HEK293 (cell line): ENCODE results near the gene SNUPN.

Source experiments
- CTCF ChIA-PET: fragments of 350-600 bp; formaldehyde crosslinking; extraction: SDS; loops from one replicate; lab custom pipeline; 2021; ENCODE audit warnings: antibody characterized with exemption; lab: Yijun Ruan, JAX
- POLR2A ChIA-PET: fragments of 300-600 bp; formaldehyde crosslinking; extraction: SDS; loops from one replicate; lab custom pipeline; 2020; ENCODE audit warnings: antibody characterized with exemption, inconsistent platforms; lab: Yijun Ruan, JAX
- H3K27ac ChIP-seq: fragments of 200-500 bp; sonication (Bioruptor generic); 2 replicates; pipeline ENCODE4 v1.5.1; 2014; ENCODE audit warnings: low read depth, low read length, control low read depth, inconsistent platforms; ENCODE audit errors: extremely low read depth
- H3K36me3 ChIP-seq, 2 experiments: fragments of 200-500 bp in 1 of 2; sonication (Bioruptor generic) in 1 of 2; 1 replicate in 1 of 2; 2 replicates in 1 of 2; pipeline ENCODE4 v1.5.1; 2014 to 2017; ENCODE audit warnings: inconsistent platforms in 2 of 2, low read length in 2 of 2; ENCODE audit not compliant: control insufficient read depth in 2 of 2, insufficient read depth in 1 of 2
- H3K4me1 ChIP-seq: fragments of 200-500 bp; sonication (Bioruptor generic); 2 replicates; pipeline ENCODE4 v1.5.1; 2014; ENCODE audit warnings: mild to moderate bottlenecking, low read length, inconsistent platforms; ENCODE audit not compliant: control insufficient read depth, insufficient read depth
- H3K4me3 ChIP-seq: 2 replicates; pipeline ENCODE4 v1.5.1; 2011; ENCODE audit warnings: low read depth, mild to moderate bottlenecking, control low read depth, low read length, moderate library complexity
- H3K9me3 ChIP-seq: fragments of 200-500 bp; sonication (Bioruptor generic); 2 replicates; pipeline ENCODE4 v1.5.1; 2014; ENCODE audit warnings: low read depth, low read length, inconsistent platforms; ENCODE audit not compliant: control insufficient read depth, insufficient read depth
- GLI4 ChIP-seq: fragments of 450-650 bp; formaldehyde crosslinking; IDR thresholded peaks from 2 replicates; pipeline ENCODE4 v1.5.1; 2016; ENCODE audit warnings: missing biosample characterization, missing genetic modification characterization
- KLF10 ChIP-seq: fragments of 450-650 bp; IDR thresholded peaks from 2 replicates; pipeline ENCODE4 v1.5.1; 2018; ENCODE audit warnings: missing biosample characterization, mild to moderate bottlenecking, missing genetic modification characterization
- KLF9 ChIP-seq: fragments of 450-650 bp; formaldehyde crosslinking; IDR thresholded peaks from 2 replicates; pipeline ENCODE4 v1.5.1; 2016; ENCODE audit warnings: missing biosample characterization, missing genetic modification characterization, low read depth
- MZF1 ChIP-seq: fragments of 450-650 bp; formaldehyde crosslinking; IDR thresholded peaks from 2 replicates; pipeline ENCODE4 v1.5.1; 2017; ENCODE audit warnings: missing biosample characterization, missing genetic modification characterization, borderline replicate concordance
- PRDM1 ChIP-seq: fragments of 450-650 bp; formaldehyde crosslinking; IDR thresholded peaks from 2 replicates; pipeline ENCODE4; 2016; ENCODE audit warnings: missing biosample characterization, missing genetic modification characterization
- SCRT2 ChIP-seq: fragments of 450-650 bp; formaldehyde crosslinking; IDR thresholded peaks from 2 replicates; pipeline ENCODE4 v1.5.1; 2016; ENCODE audit warnings: missing biosample characterization, missing genetic modification characterization
- TCF7L2 ChIP-seq: IDR thresholded peaks from 2 replicates; pipeline ENCODE4 v1.6.1; 2011; ENCODE audit warnings: low read depth, mild to moderate bottlenecking, inconsistent platforms, low read length, moderate library complexity, borderline replicate concordance
- ZFP41 ChIP-seq: fragments of 450-650 bp; formaldehyde crosslinking; IDR thresholded peaks from 2 replicates; pipeline ENCODE4 v1.5.1; 2016; ENCODE audit warnings: missing biosample characterization, missing genetic modification characterization, borderline replicate concordance
- ZNF133 ChIP-seq: fragments of 450-650 bp; formaldehyde crosslinking; IDR thresholded peaks from 2 replicates; pipeline ENCODE4 v1.5.1; 2016; ENCODE audit warnings: missing biosample characterization, missing genetic modification characterization
- ZNF202 ChIP-seq: fragments of 450-650 bp; formaldehyde crosslinking; IDR thresholded peaks from 2 replicates; pipeline ENCODE4 v1.5.1; 2016; ENCODE audit warnings: missing biosample characterization, missing genetic modification characterization, borderline replicate concordance
- ZNF221 ChIP-seq: fragments of 450-650 bp; formaldehyde crosslinking; IDR thresholded peaks from 2 replicates; pipeline ENCODE4 v1.5.1; 2017; ENCODE audit warnings: missing biosample characterization, missing genetic modification characterization, borderline replicate concordance
- ZNF350 ChIP-seq: fragments of 450-650 bp; formaldehyde crosslinking; IDR thresholded peaks from 2 replicates; pipeline ENCODE4 v1.5.0; 2017; ENCODE audit warnings: missing biosample characterization, mild to moderate bottlenecking, missing genetic modification characterization
- ZNF37A ChIP-seq: fragments of 450-650 bp; IDR thresholded peaks from 2 replicates; pipeline ENCODE4 v1.5.1; 2018; ENCODE audit warnings: missing biosample characterization, missing genetic modification characterization
- ZNF404 ChIP-seq: fragments of 450-650 bp; formaldehyde crosslinking; IDR thresholded peaks from 2 replicates; pipeline ENCODE4 v1.5.1; 2017; ENCODE audit warnings: missing biosample characterization, missing genetic modification characterization
- ZNF521 ChIP-seq: fragments of 450-650 bp; formaldehyde crosslinking; IDR thresholded peaks from 2 replicates; pipeline ENCODE4 v1.5.1; 2017; ENCODE audit warnings: missing biosample characterization, mild to moderate bottlenecking, missing genetic modification characterization
- ZNF555 ChIP-seq: fragments of 450-650 bp; formaldehyde crosslinking; conservative IDR thresholded peaks from 2 replicates; pipeline ENCODE4 v1.5.1; 2017; ENCODE audit warnings: missing biosample characterization, mild to moderate bottlenecking, missing genetic modification characterization, inconsistent platforms
- ZNF560 ChIP-seq: fragments of 450-650 bp; formaldehyde crosslinking; IDR thresholded peaks from 2 replicates; pipeline ENCODE4 v1.5.1; 2017; ENCODE audit warnings: missing biosample characterization, missing genetic modification characterization, borderline replicate concordance
- ZNF596 ChIP-seq: fragments of 450-650 bp; IDR thresholded peaks from 2 replicates; pipeline ENCODE4 v1.5.0; 2018; ENCODE audit warnings: missing biosample characterization, mild to moderate bottlenecking, missing genetic modification characterization, moderate library complexity
- ZNF623 ChIP-seq: fragments of 450-650 bp; formaldehyde crosslinking; IDR thresholded peaks from 2 replicates; pipeline ENCODE4 v1.5.1; 2016; ENCODE audit warnings: missing biosample characterization, missing genetic modification characterization
- ZNF624 ChIP-seq: fragments of 450-650 bp; formaldehyde crosslinking; IDR thresholded peaks from 2 replicates; pipeline ENCODE4 v1.5.1; 2017; ENCODE audit warnings: missing biosample characterization, missing genetic modification characterization
- ZNF677 ChIP-seq: fragments of 450-650 bp; IDR thresholded peaks from 2 replicates; pipeline ENCODE4 v1.5.0; 2018; ENCODE audit warnings: missing biosample characterization, mild to moderate bottlenecking, missing genetic modification characterization, moderate library complexity
- ZNF837 ChIP-seq: fragments of 450-650 bp; formaldehyde crosslinking; IDR thresholded peaks from 2 replicates; pipeline ENCODE4 v1.5.1; 2016; ENCODE audit warnings: missing biosample characterization, missing genetic modification characterization
- ZSCAN30 ChIP-seq: fragments of 450-650 bp; IDR thresholded peaks from 2 replicates; pipeline ENCODE4 v1.5.1; 2018; ENCODE audit warnings: missing biosample characterization, mild to moderate bottlenecking, missing genetic modification characterization, moderate library complexity
- TF ChIP-seq, protein P1 (sequence below): fragments of 450-650 bp; formaldehyde crosslinking; IDR thresholded peaks from 2 replicates; pipeline ENCODE4 v1.5.1; 2017; ENCODE audit warnings: missing biosample characterization, missing genetic modification characterization
- TF ChIP-seq, protein P2 (sequence below): fragments of 450-650 bp; formaldehyde crosslinking; conservative IDR thresholded peaks from 2 replicates; pipeline ENCODE4 v1.5.1; 2016; ENCODE audit warnings: low read depth, missing biosample characterization, missing genetic modification characterization
- TF ChIP-seq, protein P3 (sequence below): fragments of 450-650 bp; formaldehyde crosslinking; IDR thresholded peaks from 2 replicates; pipeline ENCODE4 v1.5.1; 2016; ENCODE audit warnings: missing biosample characterization, missing genetic modification characterization
- TF ChIP-seq, protein P4 (sequence below): fragments of 450-650 bp; formaldehyde crosslinking; IDR thresholded peaks from 2 replicates; pipeline ENCODE4 v1.5.1; 2016; ENCODE audit warnings: missing biosample characterization, missing genetic modification characterization
- TF ChIP-seq, protein P5 (sequence below): sonication (generic); formaldehyde crosslinking; IDR thresholded peaks from 2 replicates; pipeline ENCODE4 v1.8.1; 2022; ENCODE audit warnings: mild to moderate bottlenecking, moderate library complexity, missing genetic modification reagents

The SNUPN gene

DNA sequence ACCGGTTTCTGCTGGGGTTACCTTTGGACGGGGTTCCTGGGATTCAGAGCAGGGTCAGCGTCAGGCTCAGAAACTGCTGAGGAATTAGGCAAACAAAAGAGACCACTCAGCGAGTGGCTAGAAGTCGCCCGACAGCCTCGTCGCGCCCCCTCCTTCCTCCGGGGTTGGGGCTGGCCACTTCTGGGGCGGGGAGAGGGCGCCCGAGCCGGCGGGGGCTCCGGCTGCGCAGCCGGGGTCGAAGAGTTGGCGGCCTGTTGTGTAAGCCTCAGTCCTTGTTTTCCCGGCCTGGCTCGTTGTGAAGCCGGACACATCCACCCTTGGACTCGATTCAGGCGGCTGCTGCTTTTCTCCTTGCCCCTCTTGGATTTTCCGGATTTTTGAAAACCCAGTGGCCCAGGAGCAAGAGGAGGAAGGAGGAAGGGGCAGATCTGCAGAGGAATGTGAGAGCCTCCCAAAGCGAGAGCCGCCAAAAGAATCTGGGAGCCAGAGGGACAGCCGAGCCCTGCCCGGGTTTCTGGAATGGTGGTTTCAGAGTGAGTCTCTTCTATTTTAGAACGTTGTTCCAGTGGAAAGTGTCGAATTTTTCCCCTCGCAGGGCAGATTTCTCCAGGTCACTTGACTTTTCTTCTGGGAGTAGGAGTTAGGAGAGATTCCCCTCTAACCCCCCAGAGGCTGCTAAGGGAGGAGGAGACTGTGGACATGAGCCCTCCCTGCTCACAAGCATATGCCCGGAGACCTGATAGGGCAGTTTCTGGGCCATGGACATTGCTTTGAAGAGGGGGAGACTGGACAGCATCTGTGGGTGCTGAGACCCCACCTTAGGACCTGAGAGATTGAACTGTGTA is 22.9 kb upstream of the SNUPN start:
- peak overlapping the region; percentile 74; the same call in 1 of the 2 replicates for H3K27ac ChIP-seq
- peak overlapping the region; percentile 73 for H3K4me3 ChIP-seq
- ChIA-PET CTCF (interaction anchor here (0.6 to 2.9 kb wide), 10 partner anchors 11 to 314 kb away, joined by 3 to 22 read pairs (median 4); partner anchors contain the start of genes MAN2C1 and SNUPN), POLR2A (interaction anchor here (0.5 to 2.6 kb wide), 18 partner anchors 10 to 1619 kb away, joined by 3 to 24 read pairs (median 8); partner anchors contain the start of genes MAN2C1, PTPN9, SIN3A and SNUPN)
- H3K36me3 ChIP-seq, result peaks cover 0 to 10% of the 10 kb centered on the region in 2 experiments; a peak in 1 of 3 replicates
- H3K4me1 ChIP-seq, result no peaks in the 10 kb centered on the region
- no peaks in the 10 kb centered on the region for H3K9me3 ChIP-seq
- TF ChIP-seq ZNF404 (tag by site-specific recombination), result no peak
- TF ChIP-seq ZNF623 (tag by site-specific recombination), result no peak
- no peak for TF ChIP-seq ZNF521
- 0 out of 2 replicates have a peak, but pooled peaks have one; percentile 7 for TF ChIP-seq SCRT2
- TF ChIP-seq KLF10, result no peak
- TF ChIP-seq ZNF221, result no peak
- TF ChIP-seq PRDM1 (tag by site-specific recombination), result peak; percentile 13; the same call in 1 of the 2 replicates
- no peak for TF ChIP-seq ZNF133 (tag by site-specific recombination)
- no peak for TF ChIP-seq ZSCAN30 (tag by site-specific recombination)
- TF ChIP-seq KLF9, result no peak
- TF ChIP-seq, protein P1, sequence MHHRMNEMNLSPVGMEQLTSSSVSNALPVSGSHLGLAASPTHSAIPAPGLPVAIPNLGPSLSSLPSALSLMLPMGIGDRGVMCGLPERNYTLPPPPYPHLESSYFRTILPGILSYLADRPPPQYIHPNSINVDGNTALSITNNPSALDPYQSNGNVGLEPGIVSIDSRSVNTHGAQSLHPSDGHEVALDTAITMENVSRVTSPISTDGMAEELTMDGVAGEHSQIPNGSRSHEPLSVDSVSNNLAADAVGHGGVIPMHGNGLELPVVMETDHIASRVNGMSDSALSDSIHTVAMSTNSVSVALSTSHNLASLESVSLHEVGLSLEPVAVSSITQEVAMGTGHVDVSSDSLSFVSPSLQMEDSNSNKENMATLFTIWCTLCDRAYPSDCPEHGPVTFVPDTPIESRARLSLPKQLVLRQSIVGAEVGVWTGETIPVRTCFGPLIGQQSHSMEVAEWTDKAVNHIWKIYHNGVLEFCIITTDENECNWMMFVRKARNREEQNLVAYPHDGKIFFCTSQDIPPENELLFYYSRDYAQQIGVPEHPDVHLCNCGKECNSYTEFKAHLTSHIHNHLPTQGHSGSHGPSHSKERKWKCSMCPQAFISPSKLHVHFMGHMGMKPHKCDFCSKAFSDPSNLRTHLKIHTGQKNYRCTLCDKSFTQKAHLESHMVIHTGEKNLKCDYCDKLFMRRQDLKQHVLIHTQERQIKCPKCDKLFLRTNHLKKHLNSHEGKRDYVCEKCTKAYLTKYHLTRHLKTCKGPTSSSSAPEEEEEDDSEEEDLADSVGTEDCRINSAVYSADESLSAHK (tag by site-specific recombination), result no peak
- no peak for TF ChIP-seq ZNF555 (tag by site-specific recombination)
- TF ChIP-seq ZNF560 (tag by site-specific recombination), result no peak
- TF ChIP-seq MZF1 (tag by site-specific recombination), result no peak
- no peak for TF ChIP-seq ZNF596 (tag by site-specific recombination)
- TF ChIP-seq, protein P2, sequence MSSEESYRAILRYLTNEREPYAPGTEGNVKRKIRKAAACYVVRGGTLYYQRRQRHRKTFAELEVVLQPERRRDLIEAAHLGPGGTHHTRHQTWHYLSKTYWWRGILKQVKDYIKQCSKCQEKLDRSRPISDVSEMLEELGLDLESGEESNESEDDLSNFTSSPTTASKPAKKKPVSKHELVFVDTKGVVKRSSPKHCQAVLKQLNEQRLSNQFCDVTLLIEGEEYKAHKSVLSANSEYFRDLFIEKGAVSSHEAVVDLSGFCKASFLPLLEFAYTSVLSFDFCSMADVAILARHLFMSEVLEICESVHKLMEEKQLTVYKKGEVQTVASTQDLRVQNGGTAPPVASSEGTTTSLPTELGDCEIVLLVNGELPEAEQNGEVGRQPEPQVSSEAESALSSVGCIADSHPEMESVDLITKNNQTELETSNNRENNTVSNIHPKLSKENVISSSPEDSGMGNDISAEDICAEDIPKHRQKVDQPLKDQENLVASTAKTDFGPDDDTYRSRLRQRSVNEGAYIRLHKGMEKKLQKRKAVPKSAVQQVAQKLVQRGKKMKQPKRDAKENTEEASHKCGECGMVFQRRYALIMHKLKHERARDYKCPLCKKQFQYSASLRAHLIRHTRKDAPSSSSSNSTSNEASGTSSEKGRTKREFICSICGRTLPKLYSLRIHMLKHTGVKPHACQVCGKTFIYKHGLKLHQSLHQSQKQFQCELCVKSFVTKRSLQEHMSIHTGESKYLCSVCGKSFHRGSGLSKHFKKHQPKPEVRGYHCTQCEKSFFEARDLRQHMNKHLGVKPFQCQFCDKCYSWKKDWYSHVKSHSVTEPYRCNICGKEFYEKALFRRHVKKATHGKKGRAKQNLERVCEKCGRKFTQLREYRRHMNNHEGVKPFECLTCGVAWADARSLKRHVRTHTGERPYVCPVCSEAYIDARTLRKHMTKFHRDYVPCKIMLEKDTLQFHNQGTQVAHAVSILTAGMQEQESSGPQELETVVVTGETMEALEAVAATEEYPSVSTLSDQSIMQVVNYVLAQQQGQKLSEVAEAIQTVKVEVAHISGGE (tag by site-specific recombination), result no peak
- no peak for TF ChIP-seq ZNF624 (tag by site-specific recombination)
- no peak for TF ChIP-seq ZNF202 (tag by site-specific recombination)
- TF ChIP-seq TCF7L2, result no peak
- no peak for TF ChIP-seq ZNF837 (tag by site-specific recombination)
- no peak for TF ChIP-seq ZNF350
- TF ChIP-seq ZFP41 (tag by site-specific recombination), result no peak
- no peak for TF ChIP-seq GLI4 (tag by site-specific recombination)
- TF ChIP-seq, protein P3, sequence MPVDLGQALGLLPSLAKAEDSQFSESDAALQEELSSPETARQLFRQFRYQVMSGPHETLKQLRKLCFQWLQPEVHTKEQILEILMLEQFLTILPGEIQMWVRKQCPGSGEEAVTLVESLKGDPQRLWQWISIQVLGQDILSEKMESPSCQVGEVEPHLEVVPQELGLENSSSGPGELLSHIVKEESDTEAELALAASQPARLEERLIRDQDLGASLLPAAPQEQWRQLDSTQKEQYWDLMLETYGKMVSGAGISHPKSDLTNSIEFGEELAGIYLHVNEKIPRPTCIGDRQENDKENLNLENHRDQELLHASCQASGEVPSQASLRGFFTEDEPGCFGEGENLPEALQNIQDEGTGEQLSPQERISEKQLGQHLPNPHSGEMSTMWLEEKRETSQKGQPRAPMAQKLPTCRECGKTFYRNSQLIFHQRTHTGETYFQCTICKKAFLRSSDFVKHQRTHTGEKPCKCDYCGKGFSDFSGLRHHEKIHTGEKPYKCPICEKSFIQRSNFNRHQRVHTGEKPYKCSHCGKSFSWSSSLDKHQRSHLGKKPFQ, result no peak
- TF ChIP-seq, protein P4, sequence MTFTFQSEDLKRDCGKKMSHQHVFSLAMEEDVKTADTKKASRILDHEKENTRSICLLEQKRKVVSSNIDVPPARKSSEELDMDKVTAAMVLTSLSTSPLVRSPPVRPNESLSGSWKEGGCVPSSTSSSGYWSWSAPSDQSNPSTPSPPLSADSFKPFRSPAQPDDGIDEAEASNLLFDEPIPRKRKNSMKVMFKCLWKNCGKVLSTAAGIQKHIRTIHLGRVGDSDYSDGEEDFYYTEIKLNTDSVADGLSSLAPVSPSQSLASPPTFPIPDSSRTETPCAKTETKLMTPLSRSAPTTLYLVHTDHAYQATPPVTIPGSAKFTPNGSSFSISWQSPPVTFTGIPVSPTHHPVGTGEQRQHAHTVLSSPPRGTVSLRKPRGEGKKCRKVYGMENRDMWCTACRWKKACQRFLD (tag by site-specific recombination), result no peak
- TF ChIP-seq ZNF677 (tag by site-specific recombination), result no peak
- no peak for TF ChIP-seq ZNF37A
- TF ChIP-seq, protein P5, sequence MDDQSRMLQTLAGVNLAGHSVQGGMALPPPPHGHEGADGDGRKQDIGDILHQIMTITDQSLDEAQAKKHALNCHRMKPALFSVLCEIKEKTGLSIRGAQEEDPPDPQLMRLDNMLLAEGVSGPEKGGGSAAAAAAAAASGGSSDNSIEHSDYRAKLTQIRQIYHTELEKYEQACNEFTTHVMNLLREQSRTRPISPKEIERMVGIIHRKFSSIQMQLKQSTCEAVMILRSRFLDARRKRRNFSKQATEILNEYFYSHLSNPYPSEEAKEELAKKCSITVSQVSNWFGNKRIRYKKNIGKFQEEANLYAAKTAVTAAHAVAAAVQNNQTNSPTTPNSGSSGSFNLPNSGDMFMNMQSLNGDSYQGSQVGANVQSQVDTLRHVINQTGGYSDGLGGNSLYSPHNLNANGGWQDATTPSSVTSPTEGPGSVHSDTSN (CRISPR knock-in tag), result 0 out of 2 replicates have a peak, but pooled peaks have one; percentile 1
